ENCODE measurements around the gene KIF5A.
"Not testable (repeated sequence)": the region's sequence is repeated elsewhere in the genome, so short reads cannot be mapped to it uniquely, and the experiment has no call there.

KIF5A gene

GRCh38 chr12:57549909-57550640 lies at the start of gene KIF5A:
Gene KIF5A (plus strand): TSS chr12:57550044. CDS start chr12:57550272, 228 bp downstream.
- no peak for DNase-seq

- DNase-seq = no peak
Observed at GRCh38 chr12:57500213-57500612, 49.6 kb upstream of the KIF5A start.

- DNase-seq = not testable (repeated sequence)
Observed at GRCh38 chr12:57502311-57502969, 47.4 kb upstream of the KIF5A start.

GRCh38 chr12:57506541-57506940 lies 43.3 kb upstream of the KIF5A start:
- not testable (repeated sequence) for DNase-seq

- not testable (repeated sequence) for DNase-seq
Observed at GRCh38 chr12:57507796-57508195, 42.0 kb upstream of the KIF5A start.

GRCh38 chr12:57511161-57511560 lies 38.7 kb upstream of the KIF5A start:
- DNase-seq = no peak

- no peak for DNase-seq
Observed at GRCh38 chr12:57511588-57512325, 38.1 kb upstream of the KIF5A start.

- DNase-seq = no peak
Observed at GRCh38 chr12:57512665-57513064, 37.2 kb upstream of the KIF5A start.

GRCh38 chr12:57513266-57513665 lies 36.6 kb upstream of the KIF5A start:
- DNase-seq = no peak

- DNase-seq = not testable (repeated sequence)
Observed at GRCh38 chr12:57513677-57514076, 36.2 kb upstream of the KIF5A start.

- not testable (repeated sequence) for DNase-seq
Observed at GRCh38 chr12:57514246-57514645, 35.6 kb upstream of the KIF5A start.

- no peak for DNase-seq
Observed at GRCh38 chr12:57514720-57515407, 35.0 kb upstream of the KIF5A start.

- DNase-seq = no peak
Observed at GRCh38 chr12:57515408-57515933, 34.4 kb upstream of the KIF5A start.

- no peak for DNase-seq
Observed at GRCh38 chr12:57515934-57516541, 33.8 kb upstream of the KIF5A start.

GRCh38 chr12:57516617-57517153 lies 33.2 kb upstream of the KIF5A start:
- DNase-seq = no peak

GRCh38 chr12:57517187-57517586 lies 32.7 kb upstream of the KIF5A start:
- DNase-seq = no peak

- DNase-seq = not testable (repeated sequence)
Observed at GRCh38 chr12:57517718-57518117, 32.1 kb upstream of the KIF5A start.

GRCh38 chr12:57518176-57518919 lies 31.5 kb upstream of the KIF5A start:
- DNase-seq = no peak

GRCh38 chr12:57518920-57519795 lies 30.7 kb upstream of the KIF5A start:
- no peak for DNase-seq

- DNase-seq = no peak
Observed at GRCh38 chr12:57519796-57520052, 30.1 kb upstream of the KIF5A start.
